H9 (cell line): ENCODE measurements around the gene MINDY4. TPM values are rescaled to one million over a fixed set of nuclear protein-coding genes. Genes with fewer than 3 reads are reported as not detected.

Source experiments
- DNase-seq: peaks from one replicate; pipeline ENCODE4 v3.0.0-alpha.2; 2017
- H2AFZ ChIP-seq: one replicate; pipeline ENCODE4 v1.6.1; 2013; ENCODE audit warnings: mild to moderate bottlenecking, low read length, control low read depth, moderate library complexity
- H2AK5ac ChIP-seq: 2 replicates; pipeline ENCODE4 v1.6.1; 2013; ENCODE audit warnings: low read length, control low read depth, mixed read lengths; ENCODE audit not compliant: insufficient read length
- H2BK120ac ChIP-seq: one replicate; pipeline ENCODE4 v1.6.1; 2013; ENCODE audit warnings: low read depth, mild to moderate bottlenecking, low read length, control low read depth, inconsistent platforms; ENCODE audit not compliant: poor library complexity, severe bottlenecking
- H2BK12ac ChIP-seq: 2 replicates; pipeline ENCODE4 v1.6.1; 2013; ENCODE audit warnings: low read length, control low read depth, mixed read lengths, low read depth; ENCODE audit not compliant: insufficient read length
- H2BK15ac ChIP-seq: 2 replicates; pipeline ENCODE4 v1.6.1; 2013; ENCODE audit warnings: low read depth, low read length, control low read depth
- H2BK20ac ChIP-seq: one replicate; pipeline ENCODE4 v1.6.1; 2013; ENCODE audit warnings: low read depth, mild to moderate bottlenecking, low read length, control low read depth, inconsistent platforms; ENCODE audit not compliant: poor library complexity, severe bottlenecking
- H2BK5ac ChIP-seq: 2 replicates; pipeline ENCODE4 v1.6.1; 2013; ENCODE audit warnings: low read length, control low read depth, mixed read lengths; ENCODE audit not compliant: insufficient read length
- H3K14ac ChIP-seq: 2 replicates; pipeline ENCODE4 v1.6.1; 2013; ENCODE audit warnings: low read length, control low read depth; ENCODE audit not compliant: insufficient read depth
- H3K18ac ChIP-seq: 2 replicates; pipeline ENCODE4 v1.6.1; 2013; ENCODE audit warnings: low read depth, mild to moderate bottlenecking, mixed read lengths, low read length, control low read depth; ENCODE audit not compliant: insufficient read length
- H3K23ac ChIP-seq: 2 replicates; pipeline ENCODE4 v1.6.1; 2013; ENCODE audit warnings: low read length, control low read depth, mixed read lengths, low read depth; ENCODE audit not compliant: insufficient read length
- H3K23me2 ChIP-seq: 2 replicates; pipeline ENCODE4 v1.6.1; 2013; ENCODE audit warnings: low read depth, mild to moderate bottlenecking, mixed read lengths, low read length, control low read depth; ENCODE audit not compliant: insufficient read length, poor library complexity, severe bottlenecking
- H3K27ac ChIP-seq: 2 replicates; pipeline ENCODE4 v1.5.1; 2013; ENCODE audit warnings: low read length, control low read depth, mixed read lengths, low read depth; ENCODE audit not compliant: insufficient read length
- H3K27me3 ChIP-seq: 2 replicates; pipeline ENCODE4 v1.6.1; 2013; ENCODE audit warnings: low read length, control low read depth, inconsistent platforms; ENCODE audit not compliant: insufficient read depth
- H3K4ac ChIP-seq: 2 replicates; pipeline ENCODE4 v1.6.1; 2013; ENCODE audit warnings: low read depth, mild to moderate bottlenecking, control low read depth, inconsistent platforms, low read length, moderate library complexity
- H3K4me1 ChIP-seq: 2 replicates; pipeline ENCODE4 v1.6.1; 2013; ENCODE audit warnings: low read length, control low read depth, inconsistent platforms; ENCODE audit not compliant: insufficient read depth
- H3K4me2 ChIP-seq: 2 replicates; pipeline ENCODE4 v1.6.1; 2013; ENCODE audit warnings: low read length, control low read depth, mixed read lengths; ENCODE audit not compliant: insufficient read length, insufficient read depth
- H3K56ac ChIP-seq: 2 replicates; pipeline ENCODE4 v1.6.1; 2013; ENCODE audit warnings: low read depth, mild to moderate bottlenecking, mixed read lengths, low read length, control low read depth; ENCODE audit not compliant: insufficient read length
- H3K79me1 ChIP-seq: 2 replicates; pipeline ENCODE4 v1.6.1; 2013; ENCODE audit warnings: low read depth, mild to moderate bottlenecking, moderate library complexity, low read length, control low read depth, inconsistent platforms; ENCODE audit not compliant: insufficient read depth, poor library complexity, severe bottlenecking
- H3K79me2 ChIP-seq: 2 replicates; pipeline ENCODE4 v1.6.1; 2013; ENCODE audit warnings: low read length, control low read depth, inconsistent platforms; ENCODE audit not compliant: insufficient read depth
- H3K9ac ChIP-seq: 2 replicates; pipeline ENCODE4 v1.6.1; 2013; ENCODE audit warnings: low read length, control low read depth, mixed read lengths; ENCODE audit not compliant: insufficient read length; ENCODE audit errors: extremely low read depth
- H3K9me3 ChIP-seq: one replicate; pipeline ENCODE4 v1.6.1; 2013; ENCODE audit warnings: low read depth, low read length, inconsistent platforms; ENCODE audit not compliant: control insufficient read depth
- H3T11ph ChIP-seq: one replicate; pipeline ENCODE4 v1.6.1; 2013; ENCODE audit warnings: mild to moderate bottlenecking, low read length, control low read depth, inconsistent platforms
- H4K20me1 ChIP-seq: one replicate; pipeline ENCODE4 v1.6.1; 2013; ENCODE audit not compliant: control insufficient read depth, insufficient read length, insufficient read depth
- H4K5ac ChIP-seq: 2 replicates; pipeline ENCODE4 v1.6.1; 2013; ENCODE audit warnings: low read depth, mild to moderate bottlenecking, mixed read lengths, low read length, control low read depth; ENCODE audit not compliant: insufficient read length
- H4K8ac ChIP-seq: replicated peaks from 2 replicates; pipeline ENCODE4 v1.6.1; 2013; ENCODE audit warnings: low read length, control low read depth, mixed read lengths, low read depth; ENCODE audit not compliant: insufficient read length
- H4K91ac ChIP-seq: 2 replicates; pipeline ENCODE4 v1.6.1; 2013; ENCODE audit warnings: low read depth, mild to moderate bottlenecking, moderate library complexity, mixed read lengths, low read length, control low read depth; ENCODE audit not compliant: insufficient read length
- H3K27ac Mint-ChIP-seq, 3 experiments: 2 replicates in 2 of 3; 3 replicates in 1 of 3; pipeline ENCODE4 v1.8.0; 2020 to 2021; ENCODE audit warnings: mixed read lengths in 3 of 3, mild to moderate bottlenecking in 1 of 3, moderate library complexity in 1 of 3
- H3K27me3 Mint-ChIP-seq: 2 replicates; pipeline ENCODE4 v1.8.0; 2021; ENCODE audit warnings: low read depth, mild to moderate bottlenecking, moderate library complexity, mixed read lengths
- H3K36me3 Mint-ChIP-seq, 3 experiments: 2 replicates in 2 of 3; 3 replicates in 1 of 3; pipeline ENCODE4 v1.8.0; 2020 to 2021; ENCODE audit warnings: low read depth in 3 of 3, mixed read lengths in 3 of 3; ENCODE audit not compliant: insufficient read depth in 1 of 3
- H3K4me1 Mint-ChIP-seq, 2 experiments: 2 replicates each; pipeline ENCODE4 v1.8.0; 2020; ENCODE audit warnings: mixed read lengths in 2 of 2
- H3K4me3 Mint-ChIP-seq, 2 experiments: 2 replicates in 1 of 2; 3 replicates in 1 of 2; pipeline ENCODE4 v1.8.0; 2020 to 2021; ENCODE audit warnings: mild to moderate bottlenecking in 2 of 2, mixed read lengths in 2 of 2, moderate library complexity in 1 of 2
- H3K9me3 Mint-ChIP-seq, 2 experiments: 2 replicates in 1 of 2; 3 replicates in 1 of 2; pipeline ENCODE4 v1.8.0; 2020; ENCODE audit warnings: mild to moderate bottlenecking in 2 of 2, mixed read lengths in 2 of 2, moderate library complexity in 1 of 2
- CTCF ChIP-seq: fragments of 200-600 bp; sonication (generic); conservative IDR thresholded peaks from 3 replicates; pipeline ENCODE4 v1.8.0; 2021; ENCODE audit warnings: antibody characterized with exemption, mild to moderate bottlenecking
- WGBS: extraction: QIAGEN DNeasy Blood & Tissue Kit; methylation state at CpG from one replicate; pipeline ENCODE4 v1.1.7; 2013; ENCODE audit warnings: missing lambda C conversion rate, low lambda C conversion rate, mixed read lengths; ENCODE audit not compliant: insufficient read length; ENCODE audit errors: extremely low coverage; 5-methylcytosine and 5-hydroxymethylcytosine counted together
- total RNA-seq: library from RNA; stranded (reverse); gene quantifications from 2 replicates; pipeline ENCODE4 v1.2.1, GENCODE V29; 2021

MINDY4 gene
- total RNA-seq, 1 experiment from 2014 or later = 3.1 TPM

- Histone ChIP-seq H3K4ac (no peak overlapping the region), H3K23me2 (no peaks in the 10 kb centered on the region), H2BK12ac (no peak overlapping the region), H4K5ac (no peak overlapping the region), H2BK120ac (no peak overlapping the region), H4K8ac (no peak overlapping the region), H3K56ac (no peak overlapping the region), H3K79me2 (no peaks in the 10 kb centered on the region), H4K20me1 (no peaks in the 10 kb centered on the region), H3K4me2 (no peak overlapping the region), H3K14ac (no peak overlapping the region), H3K4me1 (no peaks in the 10 kb centered on the region), H3K9me3 (no peaks in the 10 kb centered on the region), H3K27ac (no peak overlapping the region), H2BK5ac (no peak overlapping the region), H3T11ph (no peak overlapping the region), H3K79me1 (no peaks in the 10 kb centered on the region), H2AK5ac (no peak overlapping the region), H2BK15ac (no peak overlapping the region), H3K27me3 (no peaks in the 10 kb centered on the region), H3K23ac (no peak overlapping the region), H3K9ac (no peak overlapping the region), H4K91ac (no peak overlapping the region), H3K18ac (no peak overlapping the region), H2BK20ac (no peak overlapping the region), H2AFZ (no peak overlapping the region)
- Mint-ChIP-seq H3K27ac (no peak overlapping the region), H3K36me3 (no peaks in the 10 kb centered on the region), H3K27me3 (peaks cover 47% of the 10 kb centered on the region), H3K4me1 (no peaks in the 10 kb centered on the region), H3K9me3 (no peaks in the 10 kb centered on the region), H3K4me3 (no peak overlapping the region)
- DNase-seq = no peak
- TF ChIP-seq CTCF = no peak
- no CpG with 5 or more reads among the region's 6 CpGs for WGBS
Observed at GRCh38 chr7:30764030-30764975, 6.9 kb upstream of the MINDY4 start.
